Spleen (tissue), 7 donors: ENCODE results near the gene ADAMTS12.

Experiments
- CTCF ChIP-seq, 11 experiments: fragments of 200-600 bp in 7 of 11; fragments of 450-650 bp in 4 of 11; sonication (generic) in 4 of 11; IDR thresholded peaks in 8 of 11; conservative IDR thresholded peaks in 3 of 11; 1 replicate in 7 of 11; 2 replicates in 4 of 11; pipeline versions ENCODE4 v1.4.0 to v1.8.0; 2016 to 2021; ENCODE audit warnings: antibody characterized with exemption in 11 of 11, inconsistent platforms in 4 of 11, mild to moderate bottlenecking in 1 of 11
- POLR2A ChIP-seq, 3 donors: fragments of 450-650 bp; IDR thresholded peaks; one replicate each; pipeline ENCODE4 v1.5.1; 2017; ENCODE audit warnings: antibody characterized with exemption in 3 of 3, mild to moderate bottlenecking in 1 of 3
- POLR2AphosphoS5 ChIP-seq, 3 donors: sonication (generic); formaldehyde crosslinking; IDR thresholded peaks; one replicate each; pipeline ENCODE4 v1.5.1; 2017; ENCODE audit warnings: antibody characterized with exemption in 3 of 3
- donor health status: DM: no; HTN: no; CAD: no; lungs with moderate emphysema.
- donor health status: DM: no; HTN: no; CAD: no.
- donor health status: DM: no; HTN: no; CAD: no.

- TF ChIP-seq POLR2AphosphoS5 (IDR thresholded peaks at IDR 0.05) = no peak
- no peak for TF ChIP-seq POLR2A (IDR thresholded peaks at IDR 0.05)
- TF ChIP-seq CTCF (IDR thresholded peaks at IDR 0.05 in 8 of 11, conservative IDR thresholded peaks at IDR 0.05 in 3 of 11) = no peak
Measured at GRCh38 chr5:33925278-33925677, 33.5 kb upstream of the ADAMTS12 start.
